ENCODE results near the gene SLC9A1.
A peak's percentile ranks its signal among the peaks of the same experiment; 100 is the strongest.

SLC9A1 gene

GRCh38 chr1:27116232-27116631 is 38.7 kb downstream of the SLC9A1 start:
- DNase-seq (ENCODE audit: low read depth), result no peak
- Histone ChIP-seq H3K9me3 (ENCODE audit: control insufficient read depth, low read length) (no peaks in the 10 kb centered on the region), H3K36me3 (ENCODE audit: control insufficient read depth, insufficient read depth, low read length, severe bottlenecking) (peaks cover 12% of the 10 kb centered on the region), H3K9ac (ENCODE audit: low read length) (no peak overlapping the region), H3K4me3 (ENCODE audit: low read length) (no peak overlapping the region), H3K27me3 (replicated peaks; ENCODE audit: control insufficient read depth, insufficient read depth, low read length) (no peaks in the 10 kb centered on the region), H3K4me1 (ENCODE audit: control insufficient read depth, insufficient read depth, low read length) (peaks cover 67% of the 10 kb centered on the region)

GRCh38 chr1:27114546-27114945 is 40.4 kb downstream of the SLC9A1 start:
- Histone ChIP-seq H3K27me3 (replicated peaks; ENCODE audit: control insufficient read depth, insufficient read depth, low read length) (no peaks in the 10 kb centered on the region), H3K4me1 (ENCODE audit: control insufficient read depth, insufficient read depth, low read length) (peaks cover 61% of the 10 kb centered on the region), H3K36me3 (ENCODE audit: control insufficient read depth, insufficient read depth, low read length, severe bottlenecking) (peaks cover 12% of the 10 kb centered on the region), H3K4me3 (ENCODE audit: low read length) (no peak overlapping the region), H3K9me3 (ENCODE audit: control insufficient read depth, low read length) (no peaks in the 10 kb centered on the region), H3K9ac (ENCODE audit: low read length) (no peak overlapping the region)
- DNase-seq (ENCODE audit: low read depth), result no peak

GRCh38 chr1:27113861-27114260 is 41.1 kb downstream of the SLC9A1 start:
- no peak for DNase-seq (ENCODE audit: low read depth)
- Histone ChIP-seq H3K9ac (ENCODE audit: low read length) (no peak overlapping the region), H3K4me1 (ENCODE audit: control insufficient read depth, insufficient read depth, low read length) (peaks cover 54% of the 10 kb centered on the region), H3K4me3 (ENCODE audit: low read length) (no peak overlapping the region), H3K36me3 (ENCODE audit: control insufficient read depth, insufficient read depth, low read length, severe bottlenecking) (peaks cover 12% of the 10 kb centered on the region), H3K27me3 (replicated peaks; ENCODE audit: control insufficient read depth, insufficient read depth, low read length) (no peaks in the 10 kb centered on the region), H3K9me3 (ENCODE audit: control insufficient read depth, low read length) (no peaks in the 10 kb centered on the region)

- DNase-seq (ENCODE audit: low read depth), result peak; percentile 95
- no peak overlapping the region for H3K9ac ChIP-seq (ENCODE audit: low read length)
- peaks cover 34% of the 10 kb centered on the region for H3K4me1 ChIP-seq (ENCODE audit: control insufficient read depth, insufficient read depth, low read length)
- H3K27me3 ChIP-seq (replicated peaks; ENCODE audit: control insufficient read depth, insufficient read depth, low read length), result no peaks in the 10 kb centered on the region
- no peak overlapping the region for H3K4me3 ChIP-seq (ENCODE audit: low read length)
- peaks cover 12% of the 10 kb centered on the region for H3K36me3 ChIP-seq (ENCODE audit: control insufficient read depth, insufficient read depth, low read length, severe bottlenecking)
- H3K9me3 ChIP-seq (ENCODE audit: control insufficient read depth, low read length), result no peaks in the 10 kb centered on the region
Observed at GRCh38 chr1:27111626-27112573, 43.0 kb downstream of the SLC9A1 start.

GRCh38 chr1:27109103-27109822 is 45.7 kb downstream of the SLC9A1 start:
- Histone ChIP-seq H3K4me3 (ENCODE audit: low read length) (no peak overlapping the region), H3K27me3 (replicated peaks; ENCODE audit: control insufficient read depth, insufficient read depth, low read length) (no peaks in the 10 kb centered on the region), H3K9me3 (ENCODE audit: control insufficient read depth, low read length) (no peaks in the 10 kb centered on the region), H3K36me3 (ENCODE audit: control insufficient read depth, insufficient read depth, low read length, severe bottlenecking) (peaks cover 20% of the 10 kb centered on the region), H3K9ac (ENCODE audit: low read length) (no peak overlapping the region), H3K4me1 (ENCODE audit: control insufficient read depth, insufficient read depth, low read length) (peaks cover 22% of the 10 kb centered on the region)
- DNase-seq (ENCODE audit: low read depth), result no peak

GRCh38 chr1:27108588-27108987 is 46.3 kb downstream of the SLC9A1 start:
- H3K27me3 ChIP-seq (replicated peaks; ENCODE audit: control insufficient read depth, insufficient read depth, low read length), result no peaks in the 10 kb centered on the region
- no peaks in the 10 kb centered on the region for H3K9me3 ChIP-seq (ENCODE audit: control insufficient read depth, low read length)
- DNase-seq (ENCODE audit: low read depth), result no peak
- H3K9ac ChIP-seq (ENCODE audit: low read length), result no peak overlapping the region
- peaks cover 15% of the 10 kb centered on the region for H3K36me3 ChIP-seq (ENCODE audit: control insufficient read depth, insufficient read depth, low read length, severe bottlenecking)
- H3K4me1 ChIP-seq (ENCODE audit: control insufficient read depth, insufficient read depth, low read length), result peaks cover 22% of the 10 kb centered on the region
- no peak overlapping the region for H3K4me3 ChIP-seq (ENCODE audit: low read length)

GRCh38 chr1:27106561-27107323 is 48.2 kb downstream of the SLC9A1 start:
- H3K4me3 ChIP-seq (ENCODE audit: low read length), result no peak overlapping the region
- H3K36me3 ChIP-seq (ENCODE audit: control insufficient read depth, insufficient read depth, low read length, severe bottlenecking), result peaks cover 21% of the 10 kb centered on the region
- no peaks in the 10 kb centered on the region for H3K27me3 ChIP-seq (replicated peaks; ENCODE audit: control insufficient read depth, insufficient read depth, low read length)
- DNase-seq (ENCODE audit: low read depth), result no peak
- H3K4me1 ChIP-seq (ENCODE audit: control insufficient read depth, insufficient read depth, low read length), result peaks cover 15% of the 10 kb centered on the region
- H3K9ac ChIP-seq (ENCODE audit: low read length), result no peak overlapping the region
- H3K9me3 ChIP-seq (ENCODE audit: control insufficient read depth, low read length), result no peaks in the 10 kb centered on the region

GRCh38 chr1:27105018-27105417 is 49.9 kb downstream of the SLC9A1 start:
- H3K9ac ChIP-seq (ENCODE audit: low read length), result no peak overlapping the region
- H3K4me3 ChIP-seq (ENCODE audit: low read length), result no peak overlapping the region
- H3K27me3 ChIP-seq (replicated peaks; ENCODE audit: control insufficient read depth, insufficient read depth, low read length), result no peaks in the 10 kb centered on the region

GRCh38 chr1:27103498-27103897 is 51.4 kb downstream of the SLC9A1 start:
- H3K9ac ChIP-seq (ENCODE audit: low read length), result no peak overlapping the region
- H3K4me3 ChIP-seq (ENCODE audit: low read length), result no peak overlapping the region
- no peaks in the 10 kb centered on the region for H3K9me3 ChIP-seq (ENCODE audit: control insufficient read depth, low read length)
- no peak for DNase-seq (ENCODE audit: low read depth)
- H3K27me3 ChIP-seq (replicated peaks; ENCODE audit: control insufficient read depth, insufficient read depth, low read length), result no peaks in the 10 kb centered on the region
- H3K36me3 ChIP-seq (ENCODE audit: control insufficient read depth, insufficient read depth, low read length, severe bottlenecking), result peaks cover 25% of the 10 kb centered on the region
- peaks cover 20% of the 10 kb centered on the region for H3K4me1 ChIP-seq (ENCODE audit: control insufficient read depth, insufficient read depth, low read length)

More at GRCh38 chr1:27105018-27105417, 49.9 kb downstream of the SLC9A1 start:
- Histone ChIP-seq H3K4me1 (ENCODE audit: control insufficient read depth, insufficient read depth, low read length) (peaks cover 5% of the 10 kb centered on the region), H3K9me3 (ENCODE audit: control insufficient read depth, low read length) (no peaks in the 10 kb centered on the region), H3K36me3 (ENCODE audit: control insufficient read depth, insufficient read depth, low read length, severe bottlenecking) (peaks cover 25% of the 10 kb centered on the region)
- no peak for DNase-seq (ENCODE audit: low read depth)

- Histone ChIP-seq H3K4me1 (ENCODE audit: control insufficient read depth, insufficient read depth, low read length) (peaks cover 26% of the 10 kb centered on the region), H3K4me3 (ENCODE audit: low read length) (no peak overlapping the region), H3K9me3 (ENCODE audit: control insufficient read depth, low read length) (no peaks in the 10 kb centered on the region), H3K36me3 (ENCODE audit: control insufficient read depth, insufficient read depth, low read length, severe bottlenecking) (peaks cover 25% of the 10 kb centered on the region), H3K27me3 (replicated peaks; ENCODE audit: control insufficient read depth, insufficient read depth, low read length) (no peaks in the 10 kb centered on the region), H3K9ac (ENCODE audit: low read length) (no peak overlapping the region)
- peak; percentile 81 for DNase-seq (ENCODE audit: low read depth)
Observed at GRCh38 chr1:27102707-27103468, 52.0 kb downstream of the SLC9A1 start.
